ENCODE results near the gene ONECUT3.

The ONECUT3 gene

GRCh38 chr19:1779574-1779973, 26.3 kb downstream of the ONECUT3 start:
- Mint-ChIP-seq H3K4me3 (no peak overlapping the region), H3K9me3 (peaks cover 6% of the 10 kb centered on the region), H3K27ac (no peak overlapping the region), H3K4me1 (ENCODE audit: low read depth) (peaks cover 5% of the 10 kb centered on the region), H3K27me3 (peaks cover 87% of the 10 kb centered on the region), H3K36me3 (ENCODE audit: low read depth) (no peaks in the 10 kb centered on the region)
- intact Hi-C loops (cut with micrococcal nuclease), result no loop called here

GRCh38 chr19:1780272-1780958, 27.1 kb downstream of the ONECUT3 start:
- Mint-ChIP-seq H3K36me3 (ENCODE audit: low read depth) (no peaks in the 10 kb centered on the region), H3K4me1 (ENCODE audit: low read depth) (peaks cover 5% of the 10 kb centered on the region), H3K27me3 (peaks cover 84% of the 10 kb centered on the region), H3K27ac (no peak overlapping the region), H3K4me3 (no peak overlapping the region), H3K9me3 (no peaks in the 10 kb centered on the region)
- intact Hi-C loops (cut with micrococcal nuclease), result no loop called here

GRCh38 chr19:1782521-1782920, 29.2 kb downstream of the ONECUT3 start:
- Mint-ChIP-seq H3K27me3 (peaks cover 72% of the 10 kb centered on the region), H3K9me3 (no peaks in the 10 kb centered on the region), H3K4me1 (ENCODE audit: low read depth) (peaks cover 5% of the 10 kb centered on the region), H3K27ac (no peak overlapping the region), H3K4me3 (no peak overlapping the region), H3K36me3 (ENCODE audit: low read depth) (no peaks in the 10 kb centered on the region)
- intact Hi-C loops (cut with micrococcal nuclease), result no loop called here

GRCh38 chr19:1783354-1783753, 30.0 kb downstream of the ONECUT3 start:
- Mint-ChIP-seq H3K9me3 (no peaks in the 10 kb centered on the region), H3K27ac (no peak overlapping the region), H3K4me3 (no peak overlapping the region), H3K4me1 (ENCODE audit: low read depth) (peaks cover 5% of the 10 kb centered on the region), H3K36me3 (ENCODE audit: low read depth) (no peaks in the 10 kb centered on the region), H3K27me3 (peaks cover 68% of the 10 kb centered on the region)
- intact Hi-C loops (cut with micrococcal nuclease), result no loop called here

- Mint-ChIP-seq H3K36me3 (ENCODE audit: low read depth) (no peaks in the 10 kb centered on the region), H3K27me3 (peaks cover 69% of the 10 kb centered on the region), H3K4me3 (no peak overlapping the region)
Observed at GRCh38 chr19:1783874-1784273, 30.6 kb downstream of the ONECUT3 start.

GRCh38 chr19:1785310-1785709, 32.0 kb downstream of the ONECUT3 start:
- Mint-ChIP-seq H3K36me3 (ENCODE audit: low read depth) (no peaks in the 10 kb centered on the region), H3K4me3 (no peak overlapping the region), H3K27ac (no peak overlapping the region), H3K4me1 (ENCODE audit: low read depth) (peaks cover 9% of the 10 kb centered on the region), H3K9me3 (no peaks in the 10 kb centered on the region), H3K27me3 (peaks cover 60% of the 10 kb centered on the region)
- intact Hi-C loops (cut with micrococcal nuclease), result loop anchor here (5.0 kb wide), 1 partner anchor 42 kb away; no protein-coding TSS in a partner anchor

More at GRCh38 chr19:1783874-1784273, 30.6 kb downstream of the ONECUT3 start:
- no peak overlapping the region for H3K27ac Mint-ChIP-seq
- peaks cover 5% of the 10 kb centered on the region for H3K4me1 Mint-ChIP-seq (ENCODE audit: low read depth)
- intact Hi-C loops (cut with micrococcal nuclease), result no loop called here
- H3K9me3 Mint-ChIP-seq, result no peaks in the 10 kb centered on the region

GRCh38 chr19:1786668-1787067, 33.4 kb downstream of the ONECUT3 start:
- Mint-ChIP-seq H3K36me3 (ENCODE audit: low read depth) (no peaks in the 10 kb centered on the region), H3K4me3 (no peak overlapping the region), H3K27me3 (peaks cover 59% of the 10 kb centered on the region), H3K4me1 (ENCODE audit: low read depth) (peaks cover 14% of the 10 kb centered on the region), H3K27ac (no peak overlapping the region), H3K9me3 (no peaks in the 10 kb centered on the region)
- intact Hi-C loops (cut with micrococcal nuclease), result loop anchor here (5.0 kb wide), 1 partner anchor 41 kb away; no protein-coding TSS in a partner anchor

- Mint-ChIP-seq H3K27me3 (peaks cover 58% of the 10 kb centered on the region), H3K9me3 (no peaks in the 10 kb centered on the region), H3K27ac (no peak overlapping the region), H3K4me1 (ENCODE audit: low read depth) (peaks cover 14% of the 10 kb centered on the region), H3K4me3 (no peak overlapping the region), H3K36me3 (ENCODE audit: low read depth) (no peaks in the 10 kb centered on the region)
- intact Hi-C loops (cut with micrococcal nuclease), result loop anchor here (5.0 kb wide), 1 partner anchor 40 kb away; no protein-coding TSS in a partner anchor
Observed at GRCh38 chr19:1787116-1787515, 33.8 kb downstream of the ONECUT3 start.

GRCh38 chr19:1789261-1790041, 36.1 kb downstream of the ONECUT3 start:
- Mint-ChIP-seq H3K9me3 (no peaks in the 10 kb centered on the region), H3K4me1 (ENCODE audit: low read depth) (peaks cover 9% of the 10 kb centered on the region), H3K27ac (no peak overlapping the region)

GRCh38 chr19:1790054-1790792, 36.9 kb downstream of the ONECUT3 start:
- intact Hi-C loops (cut with micrococcal nuclease), result no loop called here
- Mint-ChIP-seq H3K9me3 (no peaks in the 10 kb centered on the region), H3K4me1 (ENCODE audit: low read depth) (peaks cover 9% of the 10 kb centered on the region), H3K4me3 (no peak overlapping the region), H3K27me3 (peaks cover 48% of the 10 kb centered on the region), H3K27ac (no peak overlapping the region), H3K36me3 (ENCODE audit: low read depth) (no peaks in the 10 kb centered on the region)

More at GRCh38 chr19:1789261-1790041, 36.1 kb downstream of the ONECUT3 start:
- Mint-ChIP-seq H3K4me3 (peak overlapping the region; percentile 48), H3K27me3 (peaks cover 45% of the 10 kb centered on the region), H3K36me3 (ENCODE audit: low read depth) (no peaks in the 10 kb centered on the region)
- intact Hi-C loops (cut with micrococcal nuclease), result loop anchor here (5.0 kb wide), 1 partner anchor 38 kb away; no protein-coding TSS in a partner anchor

GRCh38 chr19:1791879-1792278, 38.6 kb downstream of the ONECUT3 start:
- H3K36me3 Mint-ChIP-seq (ENCODE audit: low read depth), result no peaks in the 10 kb centered on the region
- H3K27me3 Mint-ChIP-seq, result peaks cover 59% of the 10 kb centered on the region
- intact Hi-C loops (cut with micrococcal nuclease), result no loop called here
- peaks cover 18% of the 10 kb centered on the region for H3K4me1 Mint-ChIP-seq (ENCODE audit: low read depth)
- no peak overlapping the region for H3K27ac Mint-ChIP-seq
- H3K4me3 Mint-ChIP-seq, result no peak overlapping the region
- no peaks in the 10 kb centered on the region for H3K9me3 Mint-ChIP-seq

GRCh38 chr19:1794424-1795172, 41.3 kb downstream of the ONECUT3 start:
- H3K4me3 Mint-ChIP-seq, result no peak overlapping the region

GRCh38 chr19:1796395-1797142, 43.3 kb downstream of the ONECUT3 start:
- Mint-ChIP-seq H3K27ac (no peak overlapping the region), H3K9me3 (no peaks in the 10 kb centered on the region), H3K36me3 (ENCODE audit: low read depth) (peaks cover 15% of the 10 kb centered on the region), H3K4me3 (no peak overlapping the region), H3K27me3 (peaks cover 33% of the 10 kb centered on the region), H3K4me1 (ENCODE audit: low read depth) (peaks cover 9% of the 10 kb centered on the region)
- intact Hi-C loops (cut with micrococcal nuclease), result no loop called here

More at GRCh38 chr19:1794424-1795172, 41.3 kb downstream of the ONECUT3 start:
- no peak overlapping the region for H3K27ac Mint-ChIP-seq
- intact Hi-C loops (cut with micrococcal nuclease), result no loop called here
- H3K9me3 Mint-ChIP-seq, result no peaks in the 10 kb centered on the region
- H3K36me3 Mint-ChIP-seq (ENCODE audit: low read depth), result peaks cover 7% of the 10 kb centered on the region
- H3K27me3 Mint-ChIP-seq, result peaks cover 42% of the 10 kb centered on the region
- peaks cover 15% of the 10 kb centered on the region for H3K4me1 Mint-ChIP-seq (ENCODE audit: low read depth)
